SK-N-SH (cell line): ENCODE data around the gene KRT80. TPM values are rescaled to one million over a fixed set of nuclear protein-coding genes. Genes with fewer than 3 reads are reported as not detected.
A peak's percentile ranks its signal among the peaks of the same experiment; 100 is the strongest.

Source experiments
- CTCF ChIA-PET: fragments of 300-600, 350-600 bp; formaldehyde crosslinking; extraction: SDS; loops from one replicate; lab custom pipeline; 2021; lab: Yijun Ruan, JAX
- POLR2A ChIA-PET: fragments of 350-600 bp; sonication (Branson Sonifier 250); formaldehyde crosslinking; extraction: SDS; loops from one replicate; lab custom pipeline; 2020; ENCODE audit warnings: antibody characterized with exemption, inconsistent platforms; lab: Yijun Ruan, JAX
- DNase-seq: peaks from one replicate; pipeline ENCODE4 v3.0.0; 2012
- H2AFZ ChIP-seq: fragments of 200-600 bp; sonication (generic); 2 replicates; pipeline ENCODE4 v1.8.1; 2016; ENCODE audit warnings: antibody characterized with exemption, mild to moderate bottlenecking, low read depth
- H3F3A ChIP-seq: fragments of 200-600 bp; sonication (generic); replicated peaks from 2 replicates; pipeline ENCODE3; 2016; ENCODE audit warnings: antibody characterized with exemption, mild to moderate bottlenecking; ENCODE audit not compliant: insufficient read depth
- H3K27ac ChIP-seq, 2 experiments: fragments of 200-500 bp in 1 of 2; fragments of 200-600 bp in 1 of 2; sonication (Bioruptor generic) in 1 of 2; sonication (generic), shearing (Covaris generic) in 1 of 2; 2 replicates each; pipeline versions ENCODE4 v1.5.1 to v1.6.1; 2014 to 2016; ENCODE audit warnings: low read depth in 2 of 2, inconsistent platforms in 1 of 2, low read length in 1 of 2, mild to moderate bottlenecking in 1 of 2, mixed read lengths in 1 of 2
- H3K27me3 ChIP-seq: fragments of 200-600 bp; sonication (generic), shearing (Covaris generic); 2 replicates; pipeline ENCODE4 v1.6.1; 2016; ENCODE audit warnings: mixed run types; ENCODE audit not compliant: insufficient read depth
- H3K36me3 ChIP-seq, 2 experiments: fragments of 200-500 bp in 1 of 2; fragments of 200-600 bp in 1 of 2; sonication (Bioruptor generic) in 1 of 2; sonication (generic) in 1 of 2; replicated peaks in 1 of 2; 2 replicates each; pipeline versions ENCODE3 to v1.5.1; 2014 to 2016; ENCODE audit warnings: low read length in 1 of 2, mild to moderate bottlenecking in 1 of 2; ENCODE audit not compliant: insufficient read depth in 2 of 2, control insufficient read depth in 1 of 2
- H3K4me1 ChIP-seq, 2 experiments: fragments of 200-500 bp in 1 of 2; fragments of 200-600 bp in 1 of 2; sonication (Bioruptor generic) in 1 of 2; sonication (generic), shearing (Covaris generic) in 1 of 2; 2 replicates each; pipeline versions ENCODE4 v1.5.1 to v1.6.1; 2014 to 2016; ENCODE audit warnings: low read depth in 1 of 2, low read length in 1 of 2, mixed run types in 1 of 2; ENCODE audit not compliant: insufficient read depth in 2 of 2, control insufficient read depth in 1 of 2
- H3K4me2 ChIP-seq: fragments of 200-600 bp; sonication (generic), shearing (Covaris generic); 2 replicates; pipeline ENCODE4 v1.6.1; 2017; ENCODE audit warnings: mixed run types
- H3K4me3 ChIP-seq, 2 experiments: fragments of 200-500 bp in 1 of 2; fragments of 200-600 bp in 1 of 2; sonication (Bioruptor generic) in 1 of 2; sonication (generic), shearing (Covaris generic) in 1 of 2; 2 replicates each; pipeline versions ENCODE4 v1.5.1 to v1.8.1; 2014 to 2016; ENCODE audit warnings: low read depth in 2 of 2, inconsistent platforms in 1 of 2, low read length in 1 of 2, mild to moderate bottlenecking in 1 of 2, mixed read lengths in 1 of 2, moderate library complexity in 1 of 2
- H3K79me2 ChIP-seq: fragments of 200-600 bp; sonication (generic); 2 replicates; pipeline ENCODE4 v1.8.1; 2017; ENCODE audit warnings: mild to moderate bottlenecking; ENCODE audit not compliant: insufficient read depth
- H3K9ac ChIP-seq: fragments of 200-600 bp; sonication (generic); 2 replicates; pipeline ENCODE4 v1.6.1; 2017; ENCODE audit warnings: mixed run types
- H3K9me2 ChIP-seq: fragments of 200-600 bp; sonication (generic); 2 replicates; pipeline ENCODE4 v1.6.1; 2017; ENCODE audit warnings: mixed run types
- H3K9me3 ChIP-seq: fragments of 200-600 bp; sonication (generic); 2 replicates; pipeline ENCODE4 v1.6.1; 2017; ENCODE audit warnings: mixed run types, mild to moderate bottlenecking, moderate library complexity
- H4K20me1 ChIP-seq: fragments of 200-600 bp; sonication (generic); 2 replicates; pipeline ENCODE4 v1.6.1; 2017; ENCODE audit warnings: mild to moderate bottlenecking, mixed run types; ENCODE audit not compliant: insufficient read depth
- CHD2 ChIP-seq: fragments of 150-350 bp; IDR thresholded peaks from 2 replicates; pipeline ENCODE4 v1.6.1; 2018; ENCODE audit warnings: low read length; ENCODE audit not compliant: partially characterized antibody
- ELF1 ChIP-seq: IDR thresholded peaks from 2 replicates; pipeline ENCODE4 v1.4.0; 2012
- EZH2phosphoT487 ChIP-seq: fragments of 200-600 bp; sonication (generic); IDR thresholded peaks from 2 replicates; pipeline ENCODE4 v1.6.1; 2017; ENCODE audit warnings: low read depth, mixed run types, mild to moderate bottlenecking, antibody characterized with exemption, moderate library complexity, borderline replicate concordance
- FOSL2 ChIP-seq: IDR thresholded peaks from 2 replicates; pipeline ENCODE4 v1.4.0; 2012; ENCODE audit warnings: low read depth, mild to moderate bottlenecking, moderate library complexity, borderline replicate concordance
- FOXJ3 ChIP-seq: sonication (generic); formaldehyde crosslinking; IDR thresholded peaks from 2 replicates; pipeline ENCODE4 v1.5.1; 2020; ENCODE audit warnings: mild to moderate bottlenecking, missing genetic modification reagents
- GABPA ChIP-seq: IDR thresholded peaks from 2 replicates; pipeline ENCODE4 v1.4.0; 2012; ENCODE audit warnings: low read depth, mild to moderate bottlenecking
- MEF2A ChIP-seq: IDR thresholded peaks from 2 replicates; pipeline ENCODE4 v1.4.0; 2012; ENCODE audit warnings: low read depth, borderline replicate concordance
- MXI1 ChIP-seq: IDR thresholded peaks from 2 replicates; pipeline ENCODE4 v1.6.1; 2012; ENCODE audit warnings: mild to moderate bottlenecking, low read depth, low read length, improper control_type of control experiment
- NRF1 ChIP-seq: IDR thresholded peaks from 2 replicates; pipeline ENCODE4 v1.6.1; 2012; ENCODE audit warnings: low read depth, mild to moderate bottlenecking, low read length
- POLR2AphosphoS5 ChIP-seq: IDR thresholded peaks from 2 replicates; pipeline ENCODE4 v1.6.1; 2012; ENCODE audit warnings: low read depth, low read length
- RAD21 ChIP-seq: IDR thresholded peaks from 2 replicates; pipeline ENCODE4 v1.6.1; 2012; ENCODE audit warnings: mild to moderate bottlenecking, low read length
- RXRA ChIP-seq: IDR thresholded peaks from 2 replicates; pipeline ENCODE4 v1.4.0; 2012; ENCODE audit warnings: low read depth, mild to moderate bottlenecking, borderline replicate concordance
- TEAD4 ChIP-seq: IDR thresholded peaks from 2 replicates; pipeline ENCODE4 v1.4.0; 2012; ENCODE audit warnings: mild to moderate bottlenecking, borderline replicate concordance; ENCODE audit not compliant: insufficient read depth
- WGBS: methylation state at CpG from one replicate; pipeline ENCODE4 v1.1.6; 2017; ENCODE audit warnings: low lambda C conversion rate; 5-methylcytosine and 5-hydroxymethylcytosine counted together
- polyA plus RNA-seq, 3 experiments: library from polyadenylated mRNA; depleted of rRNA; stranded (reverse); fragments of >200 nt; gene quantifications; 2 replicates each; pipeline ENCODE4 v1.2.3, GENCODE V29; 2012
- TF ChIP-seq, protein P1 (sequence below): IDR thresholded peaks from 2 replicates; pipeline ENCODE4 v1.6.1; 2012; ENCODE audit warnings: mild to moderate bottlenecking, low read depth, low read length, moderate library complexity
- TF ChIP-seq, protein P2 (sequence below): IDR thresholded peaks from 2 replicates; pipeline ENCODE4 v1.4.0; 2012; ENCODE audit warnings: low read depth, borderline replicate concordance
- TF ChIP-seq, protein P3 (sequence below): fragments of 200-600 bp; sonication (generic); IDR thresholded peaks from 2 replicates; pipeline ENCODE4 v1.6.1; 2017; ENCODE audit warnings: antibody characterized with exemption, mild to moderate bottlenecking, moderate library complexity

Gene KRT80
- polyA plus RNA-seq, 1 of the 3 experiments (the other 2 are of a cell fraction): 14.9 TPM

DNA sequence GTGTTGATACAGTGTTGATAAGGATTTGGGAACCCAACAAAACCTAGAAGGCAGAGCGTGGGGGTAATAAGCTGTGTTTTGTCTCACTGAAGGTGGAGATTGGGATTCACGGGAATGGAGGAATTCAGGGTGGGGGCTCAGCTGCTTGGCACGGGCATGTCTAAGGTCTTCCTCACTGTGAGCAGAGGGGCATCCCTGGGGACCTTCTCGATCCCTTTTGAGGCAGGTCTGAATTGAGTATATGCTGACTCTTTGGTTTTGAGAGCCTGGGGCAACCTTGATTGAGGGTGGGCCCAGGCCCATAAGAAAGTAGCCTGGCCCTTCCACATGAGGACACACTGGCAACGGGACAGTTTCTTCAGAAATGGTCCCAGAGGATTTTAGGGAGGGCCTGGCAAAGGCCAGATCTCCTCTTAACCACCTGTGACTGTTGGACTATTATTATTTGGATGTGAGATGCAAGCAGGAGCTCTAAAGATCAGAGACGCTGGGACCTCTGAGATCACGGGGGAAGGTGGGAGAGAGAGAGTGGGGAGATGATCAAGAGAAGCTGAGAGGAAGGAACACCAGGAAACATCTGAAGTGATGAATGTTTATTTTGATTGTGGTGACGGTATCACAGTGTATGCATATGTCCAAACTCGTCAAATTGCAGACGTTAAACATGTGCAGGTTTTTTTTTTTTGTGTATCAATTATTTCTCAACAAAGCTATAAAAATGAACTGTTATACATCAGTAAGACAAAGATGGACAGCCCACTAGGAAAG is 63.9 kb downstream of the KRT80 start:
- no peak overlapping the region for H3K4me2 ChIP-seq
- H4K20me1 ChIP-seq: no peaks in the 10 kb centered on the region
- no peaks in the 10 kb centered on the region; the same call in 1 of the 2 replicates for H3K27me3 ChIP-seq
- ChIA-PET POLR2A (no interaction called here), CTCF (interaction anchor here (1.0 to 13.5 kb wide), 7 partner anchors 11 to 752 kb away, joined by 3 to 247 read pairs (median 6); no protein-coding TSS in a partner anchor)
- no peaks in the 10 kb centered on the region for H3F3A ChIP-seq
- H3K4me1 ChIP-seq: peaks cover 0 to 19% of the 10 kb centered on the region in 2 experiments; a peak in 1 of 4 replicates
- TF ChIP-seq, protein P1, sequence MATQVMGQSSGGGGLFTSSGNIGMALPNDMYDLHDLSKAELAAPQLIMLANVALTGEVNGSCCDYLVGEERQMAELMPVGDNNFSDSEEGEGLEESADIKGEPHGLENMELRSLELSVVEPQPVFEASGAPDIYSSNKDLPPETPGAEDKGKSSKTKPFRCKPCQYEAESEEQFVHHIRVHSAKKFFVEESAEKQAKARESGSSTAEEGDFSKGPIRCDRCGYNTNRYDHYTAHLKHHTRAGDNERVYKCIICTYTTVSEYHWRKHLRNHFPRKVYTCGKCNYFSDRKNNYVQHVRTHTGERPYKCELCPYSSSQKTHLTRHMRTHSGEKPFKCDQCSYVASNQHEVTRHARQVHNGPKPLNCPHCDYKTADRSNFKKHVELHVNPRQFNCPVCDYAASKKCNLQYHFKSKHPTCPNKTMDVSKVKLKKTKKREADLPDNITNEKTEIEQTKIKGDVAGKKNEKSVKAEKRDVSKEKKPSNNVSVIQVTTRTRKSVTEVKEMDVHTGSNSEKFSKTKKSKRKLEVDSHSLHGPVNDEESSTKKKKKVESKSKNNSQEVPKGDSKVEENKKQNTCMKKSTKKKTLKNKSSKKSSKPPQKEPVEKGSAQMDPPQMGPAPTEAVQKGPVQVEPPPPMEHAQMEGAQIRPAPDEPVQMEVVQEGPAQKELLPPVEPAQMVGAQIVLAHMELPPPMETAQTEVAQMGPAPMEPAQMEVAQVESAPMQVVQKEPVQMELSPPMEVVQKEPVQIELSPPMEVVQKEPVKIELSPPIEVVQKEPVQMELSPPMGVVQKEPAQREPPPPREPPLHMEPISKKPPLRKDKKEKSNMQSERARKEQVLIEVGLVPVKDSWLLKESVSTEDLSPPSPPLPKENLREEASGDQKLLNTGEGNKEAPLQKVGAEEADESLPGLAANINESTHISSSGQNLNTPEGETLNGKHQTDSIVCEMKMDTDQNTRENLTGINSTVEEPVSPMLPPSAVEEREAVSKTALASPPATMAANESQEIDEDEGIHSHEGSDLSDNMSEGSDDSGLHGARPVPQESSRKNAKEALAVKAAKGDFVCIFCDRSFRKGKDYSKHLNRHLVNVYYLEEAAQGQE: no peak
- TF ChIP-seq ELF1 (no peak), MEF2A (no peak), RAD21 (no peak), NRF1 (no peak), CHD2 (no peak), POLR2AphosphoS5 (no peak)
- DNase-seq: peak; percentile 2
- H3K27ac ChIP-seq: no peak overlapping the region
- H3K79me2 ChIP-seq: no peaks in the 10 kb centered on the region
- H3K36me3 ChIP-seq: no peaks in the 10 kb centered on the region
- H3K9me2 ChIP-seq: no peaks in the 10 kb centered on the region
- 55% methylated on average over 10 of the region's 10 CpGs for WGBS
- no peak overlapping the region for H2AFZ ChIP-seq
- H3K9ac ChIP-seq: no peak overlapping the region
- no peak overlapping the region for H3K4me3 ChIP-seq
- H3K9me3 ChIP-seq: no peaks in the 10 kb centered on the region

DNA sequence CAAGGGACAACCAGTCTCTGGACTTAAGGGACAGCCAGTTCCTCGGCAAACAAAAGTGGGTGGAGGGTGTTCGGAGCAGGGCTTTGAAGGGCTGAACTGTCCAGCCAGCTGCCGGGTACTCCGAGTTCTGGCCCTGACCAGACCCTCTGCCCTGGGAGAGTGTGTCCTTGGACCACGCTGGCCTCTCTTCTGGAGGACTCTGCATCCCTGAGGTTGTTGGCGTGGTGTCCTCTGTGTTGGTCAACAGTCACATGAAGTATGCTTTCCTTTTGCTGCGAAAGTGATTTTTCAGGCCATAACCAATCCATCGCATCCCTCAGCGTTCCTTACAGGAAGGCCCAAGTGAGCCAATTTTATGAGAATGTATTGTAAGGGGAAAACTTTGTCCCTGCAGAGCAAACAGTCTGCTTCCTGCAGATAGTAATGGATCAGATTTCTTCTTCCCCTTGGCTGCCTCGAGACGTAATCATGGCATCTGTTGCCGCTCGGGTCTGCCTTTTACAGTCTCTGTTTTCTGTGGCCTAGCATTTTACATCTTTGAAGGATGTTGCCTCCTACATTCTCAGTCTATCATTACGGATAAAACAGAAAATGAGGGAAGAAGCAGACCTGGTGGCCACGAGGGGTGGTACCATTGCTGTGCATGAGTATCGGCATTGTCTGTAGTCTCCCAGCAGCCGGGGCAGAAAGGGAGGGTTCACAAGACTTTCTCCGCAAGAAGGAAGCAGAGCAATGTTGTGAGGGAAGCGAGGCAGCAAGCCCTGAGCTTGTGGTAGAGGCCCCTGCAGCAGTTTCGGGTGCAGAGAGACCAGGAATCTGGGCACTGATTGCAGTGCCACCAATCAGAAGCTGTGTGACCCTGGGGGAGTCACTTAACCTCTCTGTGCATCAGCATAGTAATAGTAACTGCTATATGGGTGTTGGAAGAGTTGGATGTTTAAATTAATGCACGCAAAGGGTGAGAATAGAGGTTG is 64.9 kb downstream of the KRT80 start:
- Histone ChIP-seq H3K9ac (no peak overlapping the region), H3K27ac (no peak overlapping the region), H2AFZ (no peak overlapping the region), H3K4me1 (peaks cover 0 to 22% of the 10 kb centered on the region in 2 experiments; a peak in 1 of 4 replicates), H3K27me3 (no peaks in the 10 kb centered on the region; the same call in 1 of the 2 replicates), H3K4me3 (no peak overlapping the region), H3K36me3 (no peaks in the 10 kb centered on the region), H3F3A (no peaks in the 10 kb centered on the region), H3K79me2 (no peaks in the 10 kb centered on the region), H3K9me2 (no peaks in the 10 kb centered on the region), H4K20me1 (no peaks in the 10 kb centered on the region), H3K4me2 (no peak overlapping the region), H3K9me3 (no peaks in the 10 kb centered on the region)
- ChIA-PET CTCF (interaction anchor here (0.6 to 13.5 kb wide), 8 partner anchors 12 to 753 kb away, joined by 3 to 247 read pairs (median 6); no protein-coding TSS in a partner anchor), POLR2A (no interaction called here)
- WGBS: 79% methylated on average over 21 of the region's 21 CpGs
- DNase-seq: peak; percentile 1
- TF ChIP-seq, protein P2, sequence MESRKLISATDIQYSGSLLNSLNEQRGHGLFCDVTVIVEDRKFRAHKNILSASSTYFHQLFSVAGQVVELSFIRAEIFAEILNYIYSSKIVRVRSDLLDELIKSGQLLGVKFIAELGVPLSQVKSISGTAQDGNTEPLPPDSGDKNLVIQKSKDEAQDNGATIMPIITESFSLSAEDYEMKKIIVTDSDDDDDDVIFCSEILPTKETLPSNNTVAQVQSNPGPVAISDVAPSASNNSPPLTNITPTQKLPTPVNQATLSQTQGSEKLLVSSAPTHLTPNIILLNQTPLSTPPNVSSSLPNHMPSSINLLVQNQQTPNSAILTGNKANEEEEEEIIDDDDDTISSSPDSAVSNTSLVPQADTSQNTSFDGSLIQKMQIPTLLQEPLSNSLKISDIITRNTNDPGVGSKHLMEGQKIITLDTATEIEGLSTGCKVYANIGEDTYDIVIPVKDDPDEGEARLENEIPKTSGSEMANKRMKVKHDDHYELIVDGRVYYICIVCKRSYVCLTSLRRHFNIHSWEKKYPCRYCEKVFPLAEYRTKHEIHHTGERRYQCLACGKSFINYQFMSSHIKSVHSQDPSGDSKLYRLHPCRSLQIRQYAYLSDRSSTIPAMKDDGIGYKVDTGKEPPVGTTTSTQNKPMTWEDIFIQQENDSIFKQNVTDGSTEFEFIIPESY: no peak
- TF ChIP-seq MXI1 (no peak), FOSL2 (no peak), MEF2A (no peak), TEAD4 (no peak), RAD21 (no peak), EZH2phosphoT487 (no peak), ELF1 (no peak), FOXJ3 (CRISPR knock-in tag) (no peak), GABPA (no peak), RXRA (no peak)
- TF ChIP-seq, protein P3, sequence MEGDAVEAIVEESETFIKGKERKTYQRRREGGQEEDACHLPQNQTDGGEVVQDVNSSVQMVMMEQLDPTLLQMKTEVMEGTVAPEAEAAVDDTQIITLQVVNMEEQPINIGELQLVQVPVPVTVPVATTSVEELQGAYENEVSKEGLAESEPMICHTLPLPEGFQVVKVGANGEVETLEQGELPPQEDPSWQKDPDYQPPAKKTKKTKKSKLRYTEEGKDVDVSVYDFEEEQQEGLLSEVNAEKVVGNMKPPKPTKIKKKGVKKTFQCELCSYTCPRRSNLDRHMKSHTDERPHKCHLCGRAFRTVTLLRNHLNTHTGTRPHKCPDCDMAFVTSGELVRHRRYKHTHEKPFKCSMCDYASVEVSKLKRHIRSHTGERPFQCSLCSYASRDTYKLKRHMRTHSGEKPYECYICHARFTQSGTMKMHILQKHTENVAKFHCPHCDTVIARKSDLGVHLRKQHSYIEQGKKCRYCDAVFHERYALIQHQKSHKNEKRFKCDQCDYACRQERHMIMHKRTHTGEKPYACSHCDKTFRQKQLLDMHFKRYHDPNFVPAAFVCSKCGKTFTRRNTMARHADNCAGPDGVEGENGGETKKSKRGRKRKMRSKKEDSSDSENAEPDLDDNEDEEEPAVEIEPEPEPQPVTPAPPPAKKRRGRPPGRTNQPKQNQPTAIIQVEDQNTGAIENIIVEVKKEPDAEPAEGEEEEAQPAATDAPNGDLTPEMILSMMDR: no peak
